H1 (cell line): ENCODE results near the gene MGRN1. TPM values are rescaled to one million over a fixed set of nuclear protein-coding genes. Genes with fewer than 3 reads are reported as not detected.

Source experiments
- CHD7 ChIP-seq: fragments of 300-600 bp; sonication (generic); IDR thresholded peaks from 2 replicates; pipeline ENCODE4 v1.7.1; 2012; ENCODE audit warnings: low read length, moderate library complexity, mild to moderate bottlenecking, inconsistent platforms; ENCODE audit not compliant: insufficient replicate concordance
- KDM1A ChIP-seq: fragments of 200-600, 300-600 bp; sonication (generic); IDR thresholded peaks from 2 replicates; pipeline ENCODE4 v1.7.1; 2016; ENCODE audit warnings: mild to moderate bottlenecking, low read length, borderline replicate concordance
- KDM5A ChIP-seq: fragments of 200-600 bp; IDR thresholded peaks from 2 replicates; pipeline ENCODE4 v1.7.1; 2012; ENCODE audit warnings: mild to moderate bottlenecking, low read length, inconsistent platforms, mixed read lengths
- MAX ChIP-seq: IDR thresholded peaks from 2 replicates; pipeline ENCODE4 v1.6.1; 2012; ENCODE audit warnings: inconsistent platforms
- RNF2 ChIP-seq: fragments of 200-900, 300-1000 bp; sonication (generic); IDR thresholded peaks from 2 replicates; pipeline ENCODE4 v1.7.1; 2016; ENCODE audit warnings: borderline replicate concordance, low read depth, mild to moderate bottlenecking, antibody characterized with exemption, low read length; ENCODE audit not compliant: poor library complexity, severe bottlenecking; ENCODE audit errors: missing control alignments
- RXRA ChIP-seq: IDR thresholded peaks from 2 replicates; pipeline ENCODE4 v1.6.1; 2011; ENCODE audit warnings: low read depth, mild to moderate bottlenecking, low read length, moderate library complexity; ENCODE audit not compliant: insufficient read depth
- SP1 ChIP-seq: IDR thresholded peaks from 2 replicates; pipeline ENCODE4 v1.6.1; 2011; ENCODE audit warnings: low read depth, low read length
- SP2 ChIP-seq: IDR thresholded peaks from 2 replicates; pipeline ENCODE4 v1.6.1; 2012; ENCODE audit warnings: mild to moderate bottlenecking, low read length, inconsistent platforms
- SUZ12 ChIP-seq: fragments of 200-600 bp; sonication (generic); IDR thresholded peaks from 2 replicates; pipeline ENCODE4 v1.6.1; 2012; ENCODE audit warnings: mild to moderate bottlenecking, inconsistent platforms, low read length, moderate library complexity, mixed read lengths
- ZNF274 ChIP-seq: IDR thresholded peaks from 2 replicates; pipeline ENCODE4 v1.7.0; 2012; ENCODE audit warnings: low read length, borderline replicate concordance; ENCODE audit errors: extremely low read depth
- polyA plus RNA-seq, 7 experiments: library from polyadenylated mRNA; depleted of rRNA in 3 of 7; stranded (reverse) in 5 of 7; unstranded in 2 of 7; fragments of >200 nt in 5 of 7; fragments of 200-250 nt in 2 of 7; gene quantifications; 1 replicate in 5 of 7; 2 replicates in 1 of 7; 4 replicates in 1 of 7; pipeline versions ENCODE4 v1.2.1 to v1.2.3, GENCODE V29; 2011 to 2013; ENCODE audit warnings: missing spikeins in 2 of 7, mixed read lengths in 2 of 7
- total RNA-seq: library from RNA; stranded (reverse); fragmentation: NEBNext Ultra II Directional; extraction: Animal tissue kit (Norgen Biotek cat#: 25700); gene quantifications from 2 replicates; pipeline ENCODE4 v1.2.1, GENCODE V29; 2021

Gene MGRN1
- total and polyA plus RNA-seq, 2 of the 8 experiments (the other 6 are each of a cell fraction or from before 2014, with no cell fraction given) = 15.0 to 82.3 TPM

- TF ChIP-seq CHD7 (no peak), RXRA (no peak), SP1 (no peak), KDM1A (no peak), MAX (no peak), SP2 (no peak), KDM5A (no peak), SUZ12 (no peak), RNF2 (no peak), ZNF274 (no peak)
Observed at GRCh38 chr16:4695473-4696171, 71.0 kb downstream of the MGRN1 start (continued).
